KBM-7 (cell line): Measurements from ENCODE around the gene CHRNA9.
"Not testable (repeated sequence)": the region's sequence is repeated elsewhere in the genome, so short reads cannot be mapped to it uniquely, and the experiment has no call there.

ENCODE experiments used
- DNase-seq: peaks from one replicate; pipeline ENCODE4 v3.0.0-alpha.2; 2015
- in situ Hi-C: fragments of 300-500 bp; cut with MboI; formaldehyde crosslinking; loops from 2 replicates; pipeline ENCODE4 v1.14.3; 2020; ENCODE audit warnings: low sequenced_read_pairs, low pct_unique_long_range_greater_than_20kb, mixed read lengths

CHRNA9 gene

GRCh38 chr4:40334591-40335524 lies at the start of gene CHRNA9:
Gene CHRNA9 (plus strand): TSS chr4:40335333. CDS start chr4:40335468, 135 bp downstream.
- in situ Hi-C loops = no loop called here
- DNase-seq = no peak

- in situ Hi-C loops = no loop called here
- no peak for DNase-seq
Observed at GRCh38 chr4:40285692-40286091, 49.4 kb upstream of the CHRNA9 start.

- DNase-seq = peak; percentile 51
- in situ Hi-C loops = no loop called here
Observed at GRCh38 chr4:40288566-40288965, 46.6 kb upstream of the CHRNA9 start.

- DNase-seq = peak; percentile 86
- in situ Hi-C loops = no loop called here
Observed at GRCh38 chr4:40289366-40290188, 45.6 kb upstream of the CHRNA9 start.

- in situ Hi-C loops = not testable (repeated sequence)
- DNase-seq = peak; percentile 58
Observed at GRCh38 chr4:40290611-40291186, 44.4 kb upstream of the CHRNA9 start.

DNA sequence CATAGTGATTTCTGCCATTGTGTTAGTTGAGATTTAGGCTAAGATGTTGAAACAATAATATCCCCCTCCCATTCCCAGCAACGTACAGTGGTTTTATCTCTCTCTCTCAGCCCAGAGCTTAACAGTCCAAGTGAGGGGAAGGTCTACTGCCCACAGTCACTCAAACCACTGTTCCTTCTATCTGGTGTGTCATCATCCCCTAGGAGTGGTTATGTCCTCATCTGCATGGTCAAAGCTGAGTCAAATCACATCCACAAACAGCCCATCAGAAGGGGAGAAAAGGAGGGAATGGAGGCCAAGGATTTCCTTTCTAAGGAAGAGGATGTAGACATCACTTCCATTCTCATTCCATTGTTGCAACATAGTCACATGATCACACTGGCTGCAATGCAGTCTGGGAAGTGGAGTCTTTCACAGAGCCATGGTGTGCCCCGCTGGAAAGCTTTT lies 42.8 kb upstream of the CHRNA9 start:
- in situ Hi-C loops = no loop called here
- no peak for DNase-seq

DNA sequence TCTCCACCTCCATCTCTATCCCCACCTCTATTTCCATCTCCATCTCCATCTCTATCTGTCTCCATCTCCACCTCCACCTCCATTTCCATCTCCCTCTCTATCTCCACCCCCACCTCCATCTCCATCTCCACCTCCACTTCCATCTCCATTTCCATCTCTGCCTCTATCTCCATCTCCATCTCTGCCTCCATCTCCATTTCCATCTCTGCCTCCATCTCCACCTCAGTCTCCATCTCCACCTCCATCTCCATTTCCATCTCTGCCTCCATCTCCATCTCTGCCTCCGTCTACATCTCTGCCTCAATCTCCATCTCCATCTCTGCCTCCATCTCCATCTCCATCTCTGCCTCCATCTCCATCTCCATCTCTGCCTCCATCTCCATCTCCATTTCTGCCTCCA lies 40.8 kb upstream of the CHRNA9 start:
- in situ Hi-C loops = no loop called here
- DNase-seq = no peak

DNA sequence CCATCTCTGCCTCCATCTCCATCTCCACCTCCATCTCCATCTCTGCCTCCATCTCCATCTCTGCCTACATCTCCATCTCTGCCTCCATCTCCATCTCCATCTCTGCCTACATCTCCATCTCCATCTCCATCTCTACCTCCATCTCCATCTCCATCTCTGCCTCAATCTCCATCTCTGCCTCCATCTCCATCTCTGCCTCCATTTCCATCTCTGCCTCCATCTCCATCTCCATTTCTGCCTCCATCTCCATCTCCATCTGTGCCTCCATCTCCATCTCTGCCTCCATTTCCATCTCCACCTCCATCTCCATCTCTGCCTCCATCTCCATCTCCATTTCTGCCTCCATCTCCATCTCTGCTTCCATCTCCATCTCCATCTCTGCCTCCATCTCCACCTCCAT lies 40.1 kb upstream of the CHRNA9 start:
- in situ Hi-C loops, DNase-seq: not testable (repeated sequence)

GRCh38 chr4:40295572-40295971 lies 39.6 kb upstream of the CHRNA9 start:
- no peak for DNase-seq
- in situ Hi-C loops = no loop called here

GRCh38 chr4:40299126-40299525 lies 36.0 kb upstream of the CHRNA9 start:
- in situ Hi-C loops = no loop called here
- no peak for DNase-seq

DNA sequence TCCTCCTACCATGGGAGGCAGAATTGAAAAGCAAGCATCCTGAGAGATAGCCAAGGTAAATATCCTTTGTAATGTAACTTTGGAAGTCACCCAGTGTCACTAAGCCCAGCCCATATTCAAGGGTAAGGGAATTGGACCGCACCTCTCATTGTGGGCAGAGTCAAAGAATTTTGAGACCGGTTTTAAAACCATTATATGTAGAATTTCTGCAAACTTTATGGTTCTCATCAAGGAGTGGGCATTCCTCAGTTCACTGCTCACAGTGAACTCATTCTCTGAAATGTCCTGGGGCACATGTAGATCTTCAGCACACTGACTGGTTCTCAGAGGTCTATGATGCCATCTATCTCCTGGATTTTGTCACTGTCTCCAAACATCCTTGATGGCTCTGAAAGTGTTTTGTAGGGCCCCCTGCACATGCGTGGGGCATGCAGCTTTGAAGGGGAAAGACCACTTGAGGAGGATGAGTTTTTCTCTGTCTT lies 35.3 kb upstream of the CHRNA9 start:
- in situ Hi-C loops = no loop called here
- DNase-seq = no peak

DNA sequence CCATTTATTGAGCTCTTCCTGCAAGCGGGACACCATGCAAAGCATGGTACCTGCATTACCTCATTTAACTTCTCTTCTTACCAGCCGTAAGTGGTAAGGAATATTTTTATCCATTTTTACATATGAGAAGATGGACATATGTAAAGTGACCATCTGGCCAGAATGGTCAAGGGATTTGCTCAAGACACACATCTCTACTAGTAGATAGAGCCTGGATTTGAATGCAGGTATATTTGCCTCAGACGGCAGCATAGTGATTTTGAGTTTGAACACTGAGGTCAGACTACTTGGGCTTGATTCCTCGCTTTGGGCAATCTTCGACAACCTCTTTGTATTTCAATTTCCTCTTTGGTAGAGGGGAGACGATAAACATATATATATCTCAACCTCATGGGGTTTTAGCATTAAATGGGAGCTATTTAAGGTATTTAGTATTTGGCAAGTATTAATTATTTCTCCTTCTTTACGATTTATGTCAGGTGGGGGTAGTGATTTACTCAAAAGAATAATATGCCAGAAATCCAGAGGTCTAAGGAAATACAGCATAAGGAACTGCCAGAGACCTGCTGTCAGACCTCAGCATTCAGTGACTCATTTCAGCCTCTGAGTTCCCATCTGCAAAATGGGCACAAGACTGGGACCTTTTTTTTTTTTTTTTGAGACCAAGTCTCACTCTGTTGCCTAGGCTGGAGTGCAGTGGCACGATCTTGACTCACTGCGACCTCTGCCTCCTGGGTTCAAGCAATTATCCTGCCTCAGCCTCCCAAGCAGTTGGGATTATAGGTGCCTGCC lies 34.6 kb upstream of the CHRNA9 start:
- in situ Hi-C loops = no loop called here

GRCh38 chr4:40301603-40302002 lies 33.5 kb upstream of the CHRNA9 start:
- DNase-seq = peak; percentile 88
- in situ Hi-C loops = no loop called here

More for the DNA sequence above, 34.6 kb upstream of the CHRNA9 start:
- DNase-seq = no peak

- in situ Hi-C loops = no loop called here
- no peak for DNase-seq
Observed at GRCh38 chr4:40303751-40304150, 31.4 kb upstream of the CHRNA9 start.

DNA sequence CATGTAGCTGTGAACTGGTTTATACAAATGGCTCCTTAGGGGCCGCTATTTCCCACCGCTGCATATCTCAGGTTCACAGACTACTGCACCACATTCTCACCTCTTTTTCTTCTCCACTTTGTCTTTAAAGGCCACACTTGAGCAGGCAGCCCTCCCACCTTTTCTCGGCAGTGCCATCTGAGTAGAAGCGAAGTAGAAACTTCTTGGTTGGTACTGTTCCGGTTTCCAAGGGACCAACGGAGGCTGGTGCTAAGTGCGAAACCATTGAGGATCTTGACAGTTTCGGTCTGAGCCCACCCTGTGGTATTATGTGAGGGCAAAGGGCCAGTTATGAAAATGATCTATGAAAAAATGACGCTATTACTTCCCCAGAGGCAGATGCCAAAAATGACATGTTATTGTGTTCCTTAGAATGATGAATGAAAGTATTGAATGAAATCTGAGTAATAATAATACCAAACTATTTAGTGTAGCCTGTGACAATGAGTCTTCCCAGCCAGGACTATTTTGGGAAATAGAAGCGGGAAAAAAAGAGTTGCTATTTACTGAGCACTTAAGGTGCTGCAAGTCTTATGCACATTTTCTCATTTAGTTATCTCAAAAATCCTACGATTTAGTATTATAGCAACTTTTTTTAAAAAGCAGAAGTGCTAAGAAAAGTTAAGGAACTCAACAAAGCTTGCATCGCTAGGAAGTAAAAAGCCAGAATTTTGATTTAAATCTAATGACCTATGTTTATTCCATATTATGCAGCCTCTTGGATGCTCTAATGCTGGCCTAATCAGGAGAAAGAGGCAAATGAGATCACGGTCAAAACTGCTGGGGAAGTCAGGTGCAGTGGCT lies 29.6 kb upstream of the CHRNA9 start:
- no peak for DNase-seq
- in situ Hi-C loops = no loop called here

GRCh38 chr4:40306226-40306625 lies 28.9 kb upstream of the CHRNA9 start:
- in situ Hi-C loops = no loop called here
- DNase-seq = no peak

DNA sequence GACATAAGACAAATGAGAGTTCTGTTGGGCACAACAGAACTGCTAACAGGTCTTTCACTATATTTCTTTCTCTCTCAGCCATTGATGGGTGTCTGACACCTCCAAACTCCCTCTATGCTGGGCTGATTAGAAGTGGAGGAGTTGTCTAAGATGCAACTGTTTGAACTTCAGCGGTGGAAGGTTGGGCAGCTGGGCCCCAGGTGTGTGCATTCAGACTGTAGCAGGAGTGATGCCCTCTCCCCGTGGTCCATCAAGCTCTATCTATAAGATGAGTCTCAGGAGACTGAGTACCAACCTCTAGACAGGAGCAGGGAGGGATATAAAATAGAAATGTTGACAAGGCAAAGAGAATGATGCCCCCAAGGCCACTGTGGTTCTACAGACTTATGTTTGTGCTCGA lies 28.2 kb upstream of the CHRNA9 start:
- DNase-seq = no peak
- in situ Hi-C loops = no loop called here
